ENCODE results near the gene CACNA1F.

Gene CACNA1F

GRCh38 chrX:49262603-49263002 is 29.5 kb upstream of the CACNA1F start (continued):
- TF ChIP-seq, protein P1, sequence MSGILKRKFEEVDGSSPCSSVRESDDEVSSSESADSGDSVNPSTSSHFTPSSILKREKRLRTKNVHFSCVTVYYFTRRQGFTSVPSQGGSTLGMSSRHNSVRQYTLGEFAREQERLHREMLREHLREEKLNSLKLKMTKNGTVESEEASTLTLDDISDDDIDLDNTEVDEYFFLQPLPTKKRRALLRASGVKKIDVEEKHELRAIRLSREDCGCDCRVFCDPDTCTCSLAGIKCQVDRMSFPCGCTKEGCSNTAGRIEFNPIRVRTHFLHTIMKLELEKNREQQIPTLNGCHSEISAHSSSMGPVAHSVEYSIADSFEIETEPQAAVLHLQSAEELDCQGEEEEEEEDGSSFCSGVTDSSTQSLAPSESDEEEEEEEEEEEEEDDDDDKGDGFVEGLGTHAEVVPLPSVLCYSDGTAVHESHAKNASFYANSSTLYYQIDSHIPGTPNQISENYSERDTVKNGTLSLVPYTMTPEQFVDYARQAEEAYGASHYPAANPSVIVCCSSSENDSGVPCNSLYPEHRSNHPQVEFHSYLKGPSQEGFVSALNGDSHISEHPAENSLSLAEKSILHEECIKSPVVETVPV (CRISPR knock-in tag; IDR thresholded peaks at IDR 0.05) = no peak
- TF ChIP-seq CSDC2 (CRISPR knock-in tag; IDR thresholded peaks at IDR 0.05) (no peak), PATZ1 (CRISPR knock-in tag; IDR thresholded peaks at IDR 0.05; ENCODE audit: borderline replicate concordance) (no peak), ZNF8 (CRISPR knock-in tag; IDR thresholded peaks at IDR 0.05) (no peak), ZFP30 (CRISPR knock-in tag; IDR thresholded peaks at IDR 0.05) (no peak), TOX (CRISPR knock-in tag; IDR thresholded peaks at IDR 0.05; ENCODE audit: borderline replicate concordance) (no peak), GLIS3 (CRISPR knock-in tag; IDR thresholded peaks at IDR 0.05) (no peak)

GRCh38 chrX:49260221-49260985 is 27.3 kb upstream of the CACNA1F start:
- no peak for ATAC-seq
- TF ChIP-seq ZNF8 (CRISPR knock-in tag; IDR thresholded peaks at IDR 0.05) (no peak), OSR1 (CRISPR knock-in tag; IDR thresholded peaks at IDR 0.05) (no peak), CSDC2 (CRISPR knock-in tag; IDR thresholded peaks at IDR 0.05) (no peak), TSHZ2 (CRISPR knock-in tag; IDR thresholded peaks at IDR 0.05) (no peak), ARNTL (CRISPR knock-in tag; IDR thresholded peaks at IDR 0.05; ENCODE audit: borderline replicate concordance, low read depth) (no peak), CREB5 (CRISPR knock-in tag; IDR thresholded peaks at IDR 0.05; ENCODE audit: low read depth) (no peak), ZC3H10 (CRISPR knock-in tag; IDR thresholded peaks at IDR 0.05) (no peak), ISL1 (CRISPR knock-in tag; IDR thresholded peaks at IDR 0.05) (no peak), ESRRG (CRISPR knock-in tag; IDR thresholded peaks at IDR 0.05) (no peak), PPARA (CRISPR knock-in tag; IDR thresholded peaks at IDR 0.05; ENCODE audit: borderline replicate concordance) (no peak), ZNF70 (CRISPR knock-in tag; IDR thresholded peaks at IDR 0.05) (no peak), ZFP30 (CRISPR knock-in tag; IDR thresholded peaks at IDR 0.05) (no peak), PATZ1 (CRISPR knock-in tag; IDR thresholded peaks at IDR 0.05; ENCODE audit: borderline replicate concordance) (no peak), TCF4 (CRISPR knock-in tag; IDR thresholded peaks at IDR 0.05; ENCODE audit: borderline replicate concordance) (no peak)

DNA sequence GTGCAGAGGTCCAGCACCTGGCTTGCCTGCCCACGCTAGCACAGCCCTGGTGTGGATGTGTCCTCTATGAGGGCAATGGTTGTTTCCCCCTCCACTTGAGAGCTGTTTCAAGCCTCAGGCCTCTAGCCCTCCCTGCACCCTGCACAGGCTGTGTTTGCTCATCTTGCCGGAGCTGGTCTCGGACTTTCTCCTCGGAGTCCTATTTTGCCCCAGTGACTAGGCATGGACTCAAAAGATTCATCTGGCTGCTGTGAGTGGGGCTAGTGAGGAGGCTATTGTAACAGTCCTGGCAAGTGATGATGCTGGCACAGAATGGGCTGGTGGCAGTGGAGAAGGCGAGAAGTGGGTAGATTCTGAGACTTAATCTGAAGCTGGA is 25.6 kb upstream of the CACNA1F start:
- TF ChIP-seq, protein P2, sequence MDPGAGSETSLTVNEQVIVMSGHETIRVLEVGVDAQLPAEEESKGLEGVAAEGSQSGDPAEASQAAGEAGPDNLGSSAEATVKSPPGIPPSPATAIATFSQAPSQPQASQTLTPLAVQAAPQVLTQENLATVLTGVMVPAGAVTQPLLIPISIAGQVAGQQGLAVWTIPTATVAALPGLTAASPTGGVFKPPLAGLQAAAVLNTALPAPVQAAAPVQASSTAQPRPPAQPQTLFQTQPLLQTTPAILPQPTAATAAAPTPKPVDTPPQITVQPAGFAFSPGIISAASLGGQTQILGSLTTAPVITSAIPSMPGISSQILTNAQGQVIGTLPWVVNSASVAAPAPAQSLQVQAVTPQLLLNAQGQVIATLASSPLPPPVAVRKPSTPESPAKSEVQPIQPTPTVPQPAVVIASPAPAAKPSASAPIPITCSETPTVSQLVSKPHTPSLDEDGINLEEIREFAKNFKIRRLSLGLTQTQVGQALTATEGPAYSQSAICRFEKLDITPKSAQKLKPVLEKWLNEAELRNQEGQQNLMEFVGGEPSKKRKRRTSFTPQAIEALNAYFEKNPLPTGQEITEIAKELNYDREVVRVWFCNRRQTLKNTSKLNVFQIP (CRISPR knock-in tag; IDR thresholded peaks at IDR 0.05; ENCODE audit: borderline replicate concordance, low read depth) = no peak
- no peak for TF ChIP-seq ZC3H10 (CRISPR knock-in tag; IDR thresholded peaks at IDR 0.05)
- TF ChIP-seq TCF4 (CRISPR knock-in tag; IDR thresholded peaks at IDR 0.05; ENCODE audit: borderline replicate concordance) = no peak
- no peak for TF ChIP-seq CSDC2 (CRISPR knock-in tag; IDR thresholded peaks at IDR 0.05)
- TF ChIP-seq ESRRG (CRISPR knock-in tag; IDR thresholded peaks at IDR 0.05) = no peak
- no peak for TF ChIP-seq PPARA (CRISPR knock-in tag; IDR thresholded peaks at IDR 0.05; ENCODE audit: borderline replicate concordance)
- no peak for TF ChIP-seq SNAI2 (CRISPR knock-in tag; IDR thresholded peaks at IDR 0.05)
- TF ChIP-seq ZFP30 (CRISPR knock-in tag; IDR thresholded peaks at IDR 0.05) = no peak
- TF ChIP-seq ZNF565 (CRISPR knock-in tag; conservative IDR thresholded peaks at IDR 0.05; ENCODE audit: low read depth) = no peak
- TF ChIP-seq BACH2 (CRISPR knock-in tag; IDR thresholded peaks at IDR 0.05; ENCODE audit: borderline replicate concordance) = no peak
- TF ChIP-seq ZFP3 (CRISPR knock-in tag; IDR thresholded peaks at IDR 0.05) = no peak
- TF ChIP-seq RARB (CRISPR knock-in tag; IDR thresholded peaks at IDR 0.05) = no peak
- no peak for ATAC-seq

Measured in SK-N-SH treated with all-trans-retinoic acid at 6 μM for 48 hours (cell line).